Body of pancreas (tissue), 4 donors: ENCODE results near the gene PIK3AP1. TPM values are rescaled to one million over a fixed set of nuclear protein-coding genes. Genes with fewer than 3 reads are reported as not detected.

ENCODE experiments used
- ATAC-seq: fragments of 150-250 bp; one replicate; pipeline ENCODE4 v1.9.1; 2016
- DNase-seq, 4 donors: peaks; one replicate each; pipeline ENCODE4 v3.0.0-alpha.2; 2019
- H3K27ac ChIP-seq, 4 donors: fragments of 200-600 bp; sonication (generic); 1 replicate in 3 of 4; 2 replicates in 1 of 4; pipeline versions ENCODE4 v1.5.1 to v1.6.1; 2016 to 2019; ENCODE audit warnings: mild to moderate bottlenecking in 1 of 4, mixed read lengths in 1 of 4, moderate library complexity in 1 of 4
- H3K27me3 ChIP-seq, 2 donors: fragments of 200-600 bp; sonication (generic); one replicate each; pipeline ENCODE4 v1.6.0; 2016; ENCODE audit warnings: mild to moderate bottlenecking in 1 of 2
- H3K36me3 ChIP-seq, 2 donors: fragments of 200-600 bp; sonication (generic); replicated peaks in 1 of 2; 2 replicates each; pipeline ENCODE4 v1.5.1; 2016; ENCODE audit warnings: low read depth in 2 of 2; ENCODE audit not compliant: insufficient read depth in 1 of 2
- H3K4me1 ChIP-seq: fragments of 200-600 bp; sonication (generic); one replicate; pipeline ENCODE4 v1.6.0; 2016
- H3K4me3 ChIP-seq, 2 donors: fragments of 200-600 bp; sonication (generic); 1 replicate in 1 of 2; 2 replicates in 1 of 2; pipeline ENCODE4 v1.5.1; 2016 to 2019
- H3K9me3 ChIP-seq, 3 donors: fragments of 200-600 bp; sonication (generic); 1 replicate in 2 of 3; 2 replicates in 1 of 3; pipeline ENCODE4 v1.5.1; 2016
- CTCF ChIP-seq, 7 experiments: fragments of 450-650 bp in 4 of 7; fragments of 200-600 bp in 3 of 7; sonication (generic) in 3 of 7; IDR thresholded peaks; one replicate each; pipeline ENCODE4 v1.5.1; 2016 to 2019; ENCODE audit warnings: antibody characterized with exemption in 7 of 7
- POLR2A ChIP-seq, 3 donors: fragments of 450-650 bp; IDR thresholded peaks; one replicate each; pipeline ENCODE4 v1.6.1; 2016; ENCODE audit warnings: antibody characterized with exemption in 3 of 3, mild to moderate bottlenecking in 2 of 3
- WGBS, 2 donors: methylation state at CpG; one replicate each; pipeline ENCODE4 v1.1.5; 2017; 5-methylcytosine and 5-hydroxymethylcytosine counted together
- intact Hi-C: fragments of 100-400 bp; cut with DNase I; formaldehyde crosslinking; loops from one replicate; pipeline ENCODE4 v1.15.1; 2023
- total RNA-seq, 2 donors: library from RNA; depleted of rRNA; stranded (reverse); fragments of >200 nt; gene quantifications; one replicate each; pipeline ENCODE4 v1.1.0, GENCODE V29; 2016

PIK3AP1 gene
- total RNA-seq, 2 donors from 2014 or later, result 28.0 to 37.2 TPM

GRCh38 chr10:96619120-96619519 is 101.2 kb downstream of the PIK3AP1 start:
- H3K4me3 ChIP-seq, result no peak overlapping the region
- H3K27ac ChIP-seq, result peak overlapping the region in 3 of 4 donors; percentile 39 to 61 (median 45)
- intact Hi-C loops, result no loop called here
- H3K9me3 ChIP-seq, result no peaks in the 10 kb centered on the region
- DNase-seq (no peak), ATAC-seq (no peak)
- H3K36me3 ChIP-seq, result peaks cover 0 to 5% of the 10 kb centered on the region in 2 donors
- WGBS, 2 donors, result 52 to 60% methylated on average over 10 to 11 of the region's 11 CpGs
- peaks cover 25% of the 10 kb centered on the region for H3K4me1 ChIP-seq
- TF ChIP-seq POLR2A (IDR thresholded peaks at IDR 0.05) (no peak), CTCF (IDR thresholded peaks at IDR 0.05) (no peak)
- no peaks in the 10 kb centered on the region for H3K27me3 ChIP-seq

GRCh38 chr10:96618653-96619052 is 101.7 kb downstream of the PIK3AP1 start:
- TF ChIP-seq POLR2A (IDR thresholded peaks at IDR 0.05) (no peak), CTCF (IDR thresholded peaks at IDR 0.05) (peak in 4 of 7 experiments; percentile 12 to 28 (median 21))
- Histone ChIP-seq H3K4me1 (peaks cover 25% of the 10 kb centered on the region), H3K9me3 (no peaks in the 10 kb centered on the region), H3K27ac (peak overlapping the region in 3 of 4 donors; percentile 39 to 61 (median 45)), H3K27me3 (no peaks in the 10 kb centered on the region), H3K36me3 (peaks cover 0 to 6% of the 10 kb centered on the region in 2 donors), H3K4me3 (no peak overlapping the region)
- ATAC-seq (peak; percentile 93), DNase-seq (peak; percentile 67 to 85 (median 80))
- 9 to 18% methylated on average over 2 of the region's 2 CpGs for WGBS, 2 donors
- intact Hi-C loops, result no loop called here

GRCh38 chr10:96616961-96617360 is 103.4 kb downstream of the PIK3AP1 start:
- Histone ChIP-seq H3K36me3 (peaks cover 0 to 7% of the 10 kb centered on the region in 2 donors), H3K9me3 (no peaks in the 10 kb centered on the region), H3K4me1 (peaks cover 25% of the 10 kb centered on the region), H3K4me3 (no peak overlapping the region), H3K27me3 (no peaks in the 10 kb centered on the region), H3K27ac (no peak overlapping the region)
- no peak for ATAC-seq
- no peak for DNase-seq
- WGBS, 2 donors, result 45 to 61% methylated on average over 4 of the region's 4 CpGs
- intact Hi-C loops, result no loop called here
- no peak for TF ChIP-seq POLR2A (IDR thresholded peaks at IDR 0.05)
- no peak for TF ChIP-seq CTCF (IDR thresholded peaks at IDR 0.05)

- intact Hi-C loops, result no loop called here
- no peak for ATAC-seq
- no peak for DNase-seq
- H3K36me3 ChIP-seq, result peaks cover 0 to 7% of the 10 kb centered on the region in 2 donors
- TF ChIP-seq POLR2A (IDR thresholded peaks at IDR 0.05), result no peak
- TF ChIP-seq CTCF (IDR thresholded peaks at IDR 0.05), result no peak
- no peak overlapping the region for H3K27ac ChIP-seq
- H3K27me3 ChIP-seq, result no peaks in the 10 kb centered on the region
- no peaks in the 10 kb centered on the region for H3K9me3 ChIP-seq
- peaks cover 17% of the 10 kb centered on the region for H3K4me1 ChIP-seq
- H3K4me3 ChIP-seq, result no peak overlapping the region
- WGBS, 2 donors, result 76 to 89% methylated on average over 2 of the region's 2 CpGs
These were observed 105.8 kb downstream of the PIK3AP1 start for GRCh38 chr10:96614515-96614914.

- Histone ChIP-seq H3K4me3 (no peak overlapping the region), H3K27me3 (no peaks in the 10 kb centered on the region), H3K27ac (no peak overlapping the region), H3K36me3 (peaks cover 0 to 9% of the 10 kb centered on the region in 2 donors), H3K4me1 (peaks cover 7% of the 10 kb centered on the region), H3K9me3 (no peaks in the 10 kb centered on the region)
- TF ChIP-seq CTCF (IDR thresholded peaks at IDR 0.05) (no peak), POLR2A (IDR thresholded peaks at IDR 0.05) (no peak)
- intact Hi-C loops, result no loop called here
- ATAC-seq (no peak), DNase-seq (no peak)
- WGBS, 2 donors, result 89 to 100% methylated on average over 3 of the region's 3 CpGs
These were observed 106.7 kb downstream of the PIK3AP1 start for GRCh38 chr10:96613576-96613975.
